Kidney glomerular epithelial cell (primary cell): ENCODE measurements around the gene BMERB1.

Experiments used
- DNase-seq: peaks from one replicate; lab custom pipeline; 2025; lab: John Stamatoyannopoulos, UW

Gene BMERB1

DNA sequence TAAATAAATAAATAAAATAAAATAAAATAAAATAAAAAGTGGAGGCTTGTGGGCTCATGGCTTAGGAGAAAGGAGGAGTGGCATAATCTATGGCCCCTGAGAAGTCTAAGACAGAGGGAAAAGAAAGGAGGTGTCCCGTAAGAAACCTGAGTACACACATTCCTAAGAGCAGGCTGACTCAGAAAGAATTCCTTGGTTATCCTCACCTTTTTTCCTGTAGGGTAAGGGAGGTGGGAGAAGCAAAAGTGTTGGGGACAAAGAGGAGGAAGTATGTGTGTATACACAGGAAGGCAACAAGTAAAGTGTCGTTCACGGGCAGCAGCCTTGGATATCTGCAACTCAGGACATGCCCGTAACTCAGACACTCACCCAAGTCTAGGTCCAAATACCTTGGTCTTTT is 179.3 kb downstream of the BMERB1 start:
- DNase-seq = peak; percentile 42

DNA sequence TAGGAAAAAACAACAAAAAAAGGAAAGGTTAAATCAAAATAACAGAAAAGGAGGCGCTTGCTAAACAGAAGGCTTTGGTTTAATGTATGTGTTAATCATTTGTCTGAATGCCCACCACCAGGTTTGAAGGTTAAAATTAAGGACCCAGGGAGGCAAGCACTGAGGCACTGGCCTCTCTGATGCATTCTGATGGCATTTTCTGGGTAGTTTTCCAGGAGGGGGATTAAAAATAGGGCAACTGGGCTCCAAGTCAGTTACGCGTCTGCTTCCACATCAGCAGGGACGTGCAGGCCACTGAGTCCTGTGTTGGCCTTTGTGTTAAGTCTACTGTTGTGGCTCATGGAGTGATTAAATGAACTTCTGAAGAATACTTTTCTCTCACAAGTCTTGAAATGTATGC is 181.6 kb downstream of the BMERB1 start:
- DNase-seq = no peak

DNA sequence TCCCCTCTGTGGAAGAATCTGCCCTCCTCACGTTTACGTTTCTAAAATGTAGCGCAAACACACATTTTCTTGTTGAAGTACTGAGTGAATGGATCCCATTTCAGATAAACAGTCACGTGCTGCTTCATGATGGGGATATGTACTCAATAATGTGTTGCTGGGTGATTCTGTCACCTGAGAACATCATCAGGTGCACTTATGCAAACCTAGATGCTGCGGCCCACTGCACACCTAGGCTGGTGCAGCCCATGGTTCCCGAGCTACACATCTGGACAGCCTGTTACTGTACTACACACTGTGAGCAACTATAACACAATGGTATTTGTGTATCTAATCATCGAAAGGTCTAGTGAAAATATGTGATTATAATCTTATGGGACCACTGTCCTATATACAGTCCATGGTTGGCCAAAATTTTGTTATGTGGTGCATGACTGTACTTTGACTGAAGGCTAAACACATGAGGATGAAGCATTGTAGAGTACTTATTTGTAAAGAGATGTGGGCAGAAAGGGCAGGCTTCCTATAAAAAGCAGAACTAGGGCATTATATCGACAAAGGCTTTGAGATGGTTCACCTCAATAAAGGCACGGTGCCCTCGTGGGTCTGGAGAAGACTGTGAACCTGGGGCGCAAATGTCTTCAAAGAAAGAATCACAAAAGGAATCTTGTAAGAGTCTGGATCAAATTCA is 182.2 kb downstream of the BMERB1 start:
- no peak for DNase-seq

DNA sequence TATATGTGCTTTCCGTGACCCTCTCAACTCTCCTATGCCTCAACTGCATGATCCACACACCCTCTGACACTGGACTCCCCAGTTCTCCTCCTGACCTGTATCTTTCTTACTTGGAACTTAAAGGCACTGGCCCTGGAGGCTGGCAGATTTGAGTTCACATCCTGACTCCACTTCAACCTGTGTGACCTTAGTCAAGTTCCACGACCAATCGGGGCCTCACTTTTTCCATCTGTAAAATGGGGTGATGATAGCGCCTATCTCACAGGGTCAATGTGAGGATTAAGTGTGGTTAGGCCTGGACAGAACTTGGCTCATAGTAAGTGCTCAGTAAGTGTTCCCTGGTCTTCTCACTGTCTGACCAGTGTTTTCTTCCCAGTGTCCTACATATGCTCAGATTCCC is 183.5 kb downstream of the BMERB1 start:
- DNase-seq = no peak

DNA sequence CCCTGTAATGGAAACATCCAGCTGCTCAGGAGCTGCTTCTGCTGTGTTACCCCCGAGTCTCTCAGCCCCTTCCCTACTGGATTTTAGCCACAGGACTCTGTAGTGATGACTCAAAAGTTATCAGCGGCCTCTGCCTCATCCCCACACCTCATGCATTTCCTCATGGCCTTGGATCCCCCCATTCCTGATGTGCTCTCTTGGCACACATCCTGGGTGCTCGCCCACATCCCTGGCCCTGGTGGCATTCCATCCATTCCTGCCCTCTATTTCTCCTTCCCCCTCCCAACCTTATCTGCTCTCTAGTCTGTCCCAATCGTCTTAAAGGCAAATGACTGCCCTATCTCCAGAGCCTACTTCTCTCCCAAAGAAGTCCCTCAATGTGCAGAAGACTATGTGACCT is 184.0 kb downstream of the BMERB1 start:
- peak; percentile 91 for DNase-seq

DNA sequence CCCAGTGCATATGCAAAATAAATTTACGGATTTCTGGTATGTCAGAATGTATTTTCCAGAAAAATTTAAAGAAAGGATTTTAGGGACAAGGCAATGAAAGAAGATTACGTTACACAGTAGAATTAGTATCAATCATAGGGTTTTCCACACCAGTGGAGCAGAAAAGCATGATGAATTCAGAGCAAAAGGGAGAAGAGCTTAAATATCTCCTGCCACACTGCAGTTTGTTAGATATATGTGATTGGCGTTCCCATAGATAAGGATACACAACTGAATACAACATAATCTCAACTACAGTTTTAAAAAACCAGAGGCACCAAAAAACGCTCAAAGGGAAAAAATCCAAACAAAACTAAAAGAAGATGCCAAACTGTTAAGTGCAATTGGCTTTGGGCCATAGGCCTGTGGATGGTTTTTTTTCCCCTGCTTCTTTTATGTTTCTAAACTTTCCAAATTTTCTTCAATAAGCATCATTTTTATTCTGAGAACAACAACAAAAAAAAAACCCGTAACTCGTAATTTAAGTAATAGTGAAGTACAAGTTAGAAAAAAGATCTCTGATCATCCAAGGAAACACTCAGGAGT is 186.3 kb downstream of the BMERB1 start:
- peak; percentile 80 for DNase-seq

DNA sequence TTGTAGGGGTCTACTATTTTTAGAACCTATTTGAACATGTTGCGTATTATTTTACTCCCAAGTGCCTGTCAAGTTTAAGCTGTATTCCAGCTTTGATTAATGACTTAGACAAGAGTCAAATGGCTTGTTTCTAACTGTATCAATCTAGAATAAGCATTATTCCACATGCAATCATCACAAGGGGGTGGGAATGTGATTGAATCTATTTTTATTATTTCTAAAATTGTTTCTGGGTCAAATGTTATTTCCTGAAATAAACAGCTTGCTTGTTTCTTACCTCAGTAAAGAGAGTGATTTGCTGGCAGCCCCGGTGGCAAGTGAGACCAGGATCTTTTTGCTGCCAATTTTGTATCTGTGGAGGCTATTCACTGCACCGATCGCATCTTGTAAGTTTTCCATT is 187.1 kb downstream of the BMERB1 start:
- DNase-seq = no peak

DNA sequence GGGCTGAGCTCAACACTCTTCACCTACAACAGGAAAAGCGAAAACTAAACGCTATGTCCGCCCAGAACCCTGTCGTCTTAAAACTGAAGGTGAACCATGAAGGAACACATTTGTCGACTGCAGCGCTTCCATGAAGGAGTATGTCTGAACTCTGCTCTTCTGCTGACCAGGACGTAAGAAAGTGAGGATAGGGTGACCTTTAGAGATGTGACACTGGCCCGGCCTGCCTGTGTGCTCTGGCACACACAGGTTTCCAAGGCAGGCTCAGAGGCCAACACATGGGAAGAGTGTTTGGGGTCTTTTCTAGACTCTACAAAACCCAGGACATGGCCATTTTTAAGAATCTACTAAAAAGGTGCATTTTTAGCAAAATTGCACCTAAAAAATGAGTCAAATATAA is 187.5 kb downstream of the BMERB1 start:
- no peak for DNase-seq

DNA sequence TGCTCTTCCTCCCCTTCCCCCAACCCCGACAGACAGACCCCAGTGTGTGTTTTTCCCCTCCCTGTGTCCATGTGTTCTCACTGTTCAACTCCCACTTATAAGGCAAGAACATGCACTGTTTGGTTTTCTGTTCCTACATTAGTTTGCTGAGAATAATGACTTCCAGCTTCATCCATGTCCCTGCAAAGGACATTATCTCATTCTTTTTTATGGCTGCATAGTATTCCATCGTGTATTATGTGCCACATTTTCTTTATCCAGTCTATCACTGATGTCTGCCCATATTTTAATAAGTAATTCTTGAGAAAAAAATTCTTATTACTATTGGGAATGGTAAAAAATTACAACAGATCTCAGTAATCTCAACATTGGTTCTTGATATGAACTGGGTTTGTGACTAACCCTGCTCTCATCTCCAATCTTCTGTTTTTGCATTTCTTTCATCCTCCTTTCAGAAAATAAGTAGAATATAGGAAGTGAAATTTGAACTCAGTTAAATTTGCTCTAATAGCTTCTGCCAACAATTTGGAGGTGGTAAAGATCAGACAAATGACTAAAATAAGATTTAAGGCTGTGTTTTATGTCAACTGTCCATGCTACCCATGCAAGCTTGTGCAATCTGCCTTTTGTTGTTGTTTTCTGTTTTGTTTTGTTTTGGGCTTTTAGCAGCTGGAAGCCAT is 197.5 kb downstream of the BMERB1 start:
- no peak for DNase-seq

DNA sequence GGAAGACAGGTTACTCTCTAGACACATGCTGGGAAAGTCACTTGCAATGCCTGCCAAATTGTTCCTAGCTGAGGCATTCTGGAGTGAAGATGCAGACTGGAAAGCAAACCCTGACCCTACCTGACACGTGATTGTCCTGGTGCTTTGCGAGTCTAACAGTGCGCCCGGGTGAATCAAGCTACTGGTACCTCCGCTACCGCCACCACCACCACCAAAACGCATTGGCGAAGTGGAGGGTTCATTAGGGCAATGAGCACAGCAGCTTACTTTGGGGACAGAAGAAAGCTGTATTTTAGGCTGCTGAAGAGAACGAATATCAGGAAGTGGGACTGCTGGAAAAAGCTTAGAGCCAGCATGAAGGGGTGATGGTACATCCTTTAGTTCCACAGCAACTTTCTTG is 201.5 kb downstream of the BMERB1 start:
- DNase-seq = no peak

DNA sequence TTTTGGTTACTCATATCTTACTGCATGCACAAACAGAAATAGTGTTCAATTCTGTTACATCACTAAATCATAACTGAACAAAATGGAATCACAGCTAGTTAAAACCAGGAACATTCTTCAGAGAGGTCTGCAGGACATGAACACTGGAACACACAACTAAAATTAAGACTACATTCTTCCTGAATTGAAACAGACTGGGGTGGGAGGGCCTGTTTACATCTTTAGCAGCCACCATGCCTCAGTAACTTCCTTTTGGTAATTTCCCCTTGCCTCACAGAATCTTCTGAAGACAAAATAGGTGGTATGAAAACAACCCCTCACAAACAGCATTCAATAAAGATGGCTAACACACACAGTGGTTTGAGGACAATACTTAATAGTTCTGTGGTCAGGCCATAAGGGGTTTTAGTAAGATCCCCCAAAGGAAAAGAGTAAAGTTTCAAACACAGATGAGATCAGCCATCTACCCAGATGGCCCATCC is 202.0 kb downstream of the BMERB1 start:
- DNase-seq = no peak
